Embryonic facial prominence (tissue), 1 donor: Measurements from ENCODE around the gene MUC5AC.

Experiments
- DNase-seq: peaks from one replicate; pipeline ENCODE4 v3.0.0-alpha.2; 2016; ENCODE audit errors: extremely low spot score

The MUC5AC gene

GRCh38 chr11:1194977-1195681, 37.4 kb downstream of the MUC5AC start:
- no peak for DNase-seq

GRCh38 chr11:1195682-1196515, 38.1 kb downstream of the MUC5AC start:
- DNase-seq = no peak

- DNase-seq = no peak
Observed at GRCh38 chr11:1196516-1197391, 39.0 kb downstream of the MUC5AC start.

GRCh38 chr11:1197431-1197885, 39.7 kb downstream of the MUC5AC start:
- DNase-seq = no peak

GRCh38 chr11:1197886-1198560, 40.3 kb downstream of the MUC5AC start:
- DNase-seq = no peak

GRCh38 chr11:1198561-1199240, 40.9 kb downstream of the MUC5AC start:
- no peak for DNase-seq

GRCh38 chr11:1199241-1199750, 41.5 kb downstream of the MUC5AC start:
- no peak for DNase-seq

- no peak for DNase-seq
Observed at GRCh38 chr11:1199751-1200610, 42.2 kb downstream of the MUC5AC start.

- no peak for DNase-seq
Observed at GRCh38 chr11:1200611-1201191, 42.9 kb downstream of the MUC5AC start.

- no peak for DNase-seq
Observed at GRCh38 chr11:1201395-1202153, 43.8 kb downstream of the MUC5AC start.

GRCh38 chr11:1202154-1202775, 44.5 kb downstream of the MUC5AC start:
- DNase-seq = no peak

GRCh38 chr11:1202776-1203504, 45.2 kb downstream of the MUC5AC start:
- no peak for DNase-seq

GRCh38 chr11:1203505-1204271, 45.9 kb downstream of the MUC5AC start:
- DNase-seq = no peak

GRCh38 chr11:1204381-1205101, 46.8 kb downstream of the MUC5AC start:
- no peak for DNase-seq

- no peak for DNase-seq
Observed at GRCh38 chr11:1205121-1205986, 47.6 kb downstream of the MUC5AC start.
